HG03196 (cell line): Measurements from ENCODE around the gene COBL.

ENCODE experiments used
- ATAC-seq: cut with Tn5 transposase; IDR thresholded peaks from one replicate; pipeline ENCODE4 v1.9.1; 2021; ENCODE audit not compliant: unreplicated experiment

The COBL gene

DNA sequence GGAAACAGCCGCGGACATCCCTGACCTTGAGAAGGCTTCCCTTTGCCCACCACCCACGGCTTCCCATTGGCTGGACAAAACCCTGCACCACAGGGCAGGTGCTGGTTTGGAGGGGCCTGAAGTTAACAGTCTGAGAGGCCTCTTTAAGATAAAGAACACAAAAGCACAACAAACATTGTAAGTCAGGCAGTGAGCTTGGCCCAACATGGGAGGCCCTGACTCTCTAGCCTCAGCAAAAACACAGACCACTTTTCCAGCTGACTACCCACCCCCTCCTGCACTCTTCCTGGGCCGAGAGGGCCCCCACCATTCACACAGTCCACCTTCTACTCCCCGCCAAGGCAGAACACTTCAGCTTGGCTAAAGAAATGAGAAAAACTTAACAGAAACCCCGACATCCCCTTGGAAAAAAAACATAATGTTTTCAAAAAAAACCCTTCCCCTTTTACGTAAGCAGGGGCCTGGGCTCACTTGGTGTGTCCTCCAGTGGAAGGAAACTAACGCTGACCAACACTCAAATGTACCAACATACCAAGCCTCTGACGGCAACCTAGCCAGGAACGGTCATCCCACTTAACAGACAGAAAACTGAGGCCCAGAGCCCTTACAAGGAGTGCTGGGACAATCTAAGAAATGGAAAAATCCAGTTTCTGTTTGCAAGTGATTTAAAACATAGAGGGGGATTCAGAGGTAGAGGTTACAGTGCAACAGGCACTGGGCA is 80.9 kb downstream of the COBL start:
- ATAC-seq, result no peak

DNA sequence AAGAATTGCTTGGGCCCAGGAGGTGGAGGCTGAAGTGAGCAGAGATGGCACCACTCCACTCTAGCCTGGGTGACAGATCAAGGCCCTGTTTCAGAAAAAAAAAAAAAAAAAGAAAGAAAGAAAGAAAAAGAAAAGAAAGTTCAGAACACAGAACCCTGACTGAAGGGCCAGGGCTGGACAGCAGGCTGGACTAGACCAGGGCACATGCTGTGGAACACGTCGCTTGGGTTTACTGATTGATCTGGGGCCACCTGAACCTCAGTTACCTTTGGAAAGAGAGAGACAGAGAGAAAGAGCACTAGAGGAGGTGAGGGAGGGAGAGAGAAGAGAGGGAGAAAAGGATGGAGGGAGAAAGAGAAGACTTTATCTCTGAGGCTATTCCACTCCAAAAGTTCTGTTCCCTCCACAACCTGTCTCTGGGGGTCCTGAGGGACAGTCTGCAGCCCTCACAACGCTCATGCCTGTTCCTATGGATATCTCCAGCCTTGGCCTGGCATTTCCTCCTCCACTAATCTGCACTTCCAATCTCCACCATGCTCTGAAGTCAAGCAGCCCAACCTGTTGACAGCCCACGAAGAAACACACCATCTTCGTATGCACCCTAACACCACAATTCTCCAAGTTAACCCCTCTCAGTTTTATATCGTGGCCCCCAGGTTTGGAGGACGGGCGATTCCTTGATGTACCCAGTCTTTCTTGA is 81.8 kb downstream of the COBL start:
- ATAC-seq, result no peak

DNA sequence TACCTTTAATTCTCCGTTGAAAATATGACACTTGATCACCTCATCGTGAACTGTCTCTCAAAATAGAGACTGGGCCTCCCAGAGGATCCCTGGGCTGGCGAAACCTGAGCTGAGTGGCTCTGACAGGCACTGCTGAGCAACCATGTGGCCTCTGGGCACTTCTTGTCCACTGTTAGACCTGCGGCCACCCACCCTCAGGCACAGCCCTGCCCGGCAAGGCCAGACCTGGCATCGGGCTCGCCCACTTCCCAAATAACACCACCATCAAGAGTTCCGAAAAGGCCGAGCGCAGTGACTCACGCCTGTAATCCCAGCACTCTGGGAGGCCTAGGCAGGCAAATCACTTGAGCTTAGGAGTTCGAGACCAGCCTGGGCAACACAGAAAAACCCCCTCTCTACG is 82.5 kb downstream of the COBL start:
- no peak for ATAC-seq

DNA sequence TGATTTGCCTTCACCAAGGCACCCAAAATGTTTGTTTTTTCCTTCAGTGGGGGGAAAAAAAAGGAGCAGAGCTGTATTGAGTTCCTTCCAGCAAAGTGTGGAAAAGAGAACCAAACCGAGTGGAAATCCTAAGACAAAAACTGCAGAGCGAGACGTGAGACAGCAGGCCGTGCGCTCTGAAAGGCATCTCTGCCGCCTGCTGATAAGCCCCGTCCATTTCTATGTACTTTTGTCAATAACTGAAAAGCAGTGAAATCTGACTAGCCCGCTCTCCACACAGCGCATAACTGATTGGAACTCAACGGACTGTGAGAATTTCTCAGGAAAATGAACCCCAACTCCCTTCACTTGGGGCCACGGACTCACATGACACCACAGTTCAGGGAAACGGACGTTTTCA is 83.2 kb downstream of the COBL start:
- ATAC-seq, result no peak

DNA sequence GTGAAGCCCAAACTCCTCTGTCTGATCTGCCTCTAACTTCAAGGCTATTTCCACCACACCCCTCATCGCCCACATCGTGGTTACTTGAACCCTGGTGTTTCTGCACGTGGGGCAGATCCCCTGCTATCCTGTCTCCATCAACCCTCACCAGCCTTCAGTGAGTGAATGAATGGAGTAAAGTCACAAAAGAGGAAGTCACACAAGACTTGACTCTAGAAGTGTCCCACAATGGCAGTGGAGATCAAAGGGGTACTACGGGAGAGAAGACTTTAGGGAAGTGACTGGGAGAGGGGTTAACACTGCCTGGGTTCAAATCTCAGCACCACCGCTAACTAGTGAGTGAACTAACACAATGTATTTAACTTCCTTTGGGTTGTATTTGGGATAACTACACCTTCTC is 85.9 kb downstream of the COBL start:
- no peak for ATAC-seq

DNA sequence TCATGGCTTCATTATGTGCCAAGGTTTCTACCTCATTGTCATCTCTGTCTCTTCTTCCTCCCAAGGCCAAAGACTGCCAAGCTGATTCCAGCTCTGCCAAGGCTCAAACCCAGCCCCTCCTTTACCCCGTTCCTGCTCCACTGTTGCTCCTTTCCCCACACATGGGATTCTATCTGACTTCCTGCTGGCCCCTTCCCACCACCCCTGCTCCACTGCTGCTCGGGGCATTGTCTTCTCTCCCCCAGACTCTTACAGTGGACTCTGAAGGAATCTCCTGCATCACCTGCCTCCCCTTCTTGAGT is 86.3 kb downstream of the COBL start:
- no peak for ATAC-seq

DNA sequence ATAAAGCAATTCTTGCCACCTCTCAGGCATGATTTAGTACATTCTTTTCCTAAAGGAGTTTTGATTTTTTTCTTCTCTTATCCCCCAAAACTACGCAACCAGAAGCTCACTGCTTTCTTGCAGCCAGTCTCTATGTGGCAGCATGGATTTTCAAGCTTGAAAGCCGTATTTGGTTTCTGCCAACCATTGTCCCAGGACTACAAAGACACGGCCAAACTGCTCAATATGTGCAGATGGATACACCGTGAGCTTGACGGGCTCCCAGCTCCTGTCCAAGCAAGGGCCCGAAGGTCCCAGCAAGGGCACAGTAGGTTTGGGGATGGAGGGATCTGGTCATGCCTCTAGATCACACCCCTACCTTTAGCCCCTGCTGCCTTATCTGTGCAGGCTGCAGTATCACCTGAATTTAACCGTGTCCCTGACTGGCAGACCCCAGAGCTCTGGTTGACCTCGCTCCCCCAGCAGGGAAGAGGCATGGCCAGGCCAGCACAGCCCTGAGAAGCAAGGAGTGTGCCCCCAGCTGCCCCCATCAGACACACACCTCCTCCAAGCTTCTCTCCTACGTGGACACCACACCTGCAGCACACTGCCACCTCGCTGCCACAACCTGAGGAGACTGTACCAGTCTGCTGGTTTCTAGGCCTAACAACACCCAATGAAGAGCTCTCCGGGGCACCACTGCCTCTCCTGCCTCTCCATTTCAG is 86.8 kb downstream of the COBL start:
- no peak for ATAC-seq

DNA sequence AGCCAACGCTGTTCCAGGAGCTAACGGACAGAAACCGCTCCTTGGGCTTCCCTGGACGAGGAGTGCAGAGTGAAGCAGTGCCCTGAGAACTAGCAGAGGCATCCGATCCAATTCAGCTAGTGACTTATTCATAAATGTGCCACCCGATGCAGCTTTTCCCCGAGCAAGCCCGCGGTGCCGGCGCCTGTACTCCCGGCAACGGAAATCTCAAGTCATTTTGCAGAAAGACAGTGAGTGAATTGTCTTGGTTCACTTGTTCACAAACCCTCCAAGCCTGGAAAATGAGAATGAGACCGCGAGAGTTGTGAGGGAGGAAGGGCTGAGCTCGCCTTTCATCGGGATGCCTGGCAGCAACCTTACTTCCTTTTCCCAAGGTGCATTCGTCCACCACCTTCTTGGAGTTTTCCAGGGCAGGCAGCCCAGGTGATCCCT is 87.5 kb downstream of the COBL start:
- no peak for ATAC-seq

DNA sequence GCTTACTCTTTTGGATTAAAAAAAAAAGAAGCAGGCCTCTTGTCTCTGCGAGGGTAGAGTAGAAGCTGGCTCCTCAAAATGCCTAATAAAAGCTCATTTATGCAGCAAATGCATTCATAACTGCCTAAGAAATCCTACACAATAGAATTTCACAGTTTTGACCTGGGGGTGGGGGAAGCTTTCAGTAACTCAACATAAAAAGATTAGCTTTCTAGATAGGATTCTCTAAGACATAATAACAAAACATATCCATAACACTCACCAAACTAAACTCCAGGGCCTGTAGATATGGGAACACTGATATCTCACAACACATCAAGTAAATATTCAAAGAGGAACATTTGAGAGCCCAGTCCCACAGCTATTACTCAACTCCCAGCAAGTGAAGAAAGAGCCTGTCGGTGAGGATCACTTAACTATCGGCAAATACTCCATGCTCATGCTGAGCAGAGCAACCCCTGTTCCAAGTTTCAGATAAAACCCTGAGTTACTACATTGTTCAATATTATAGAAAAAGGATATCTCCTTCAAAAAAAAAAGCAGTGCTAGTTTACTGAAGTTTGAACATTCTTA is 88.1 kb downstream of the COBL start:
- ATAC-seq, result no peak

DNA sequence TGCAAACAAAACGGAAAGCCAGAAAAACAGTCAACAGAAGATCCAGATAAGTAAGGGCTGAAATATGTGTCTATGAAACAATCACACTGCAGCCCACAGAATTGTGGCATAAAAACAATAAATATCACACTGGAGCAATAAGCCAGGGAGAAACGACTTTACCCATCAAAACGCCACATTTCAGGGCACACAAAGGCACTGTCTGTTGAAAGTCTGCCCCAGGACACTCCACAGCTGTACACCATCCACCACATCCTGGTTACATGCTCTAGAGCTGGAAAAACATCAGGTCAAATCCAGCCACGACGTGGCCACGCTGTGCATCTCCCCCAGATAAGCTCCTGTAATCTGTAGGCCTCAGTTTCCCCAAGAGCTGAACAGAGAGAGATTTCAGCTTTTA is 88.7 kb downstream of the COBL start:
- no peak for ATAC-seq

DNA sequence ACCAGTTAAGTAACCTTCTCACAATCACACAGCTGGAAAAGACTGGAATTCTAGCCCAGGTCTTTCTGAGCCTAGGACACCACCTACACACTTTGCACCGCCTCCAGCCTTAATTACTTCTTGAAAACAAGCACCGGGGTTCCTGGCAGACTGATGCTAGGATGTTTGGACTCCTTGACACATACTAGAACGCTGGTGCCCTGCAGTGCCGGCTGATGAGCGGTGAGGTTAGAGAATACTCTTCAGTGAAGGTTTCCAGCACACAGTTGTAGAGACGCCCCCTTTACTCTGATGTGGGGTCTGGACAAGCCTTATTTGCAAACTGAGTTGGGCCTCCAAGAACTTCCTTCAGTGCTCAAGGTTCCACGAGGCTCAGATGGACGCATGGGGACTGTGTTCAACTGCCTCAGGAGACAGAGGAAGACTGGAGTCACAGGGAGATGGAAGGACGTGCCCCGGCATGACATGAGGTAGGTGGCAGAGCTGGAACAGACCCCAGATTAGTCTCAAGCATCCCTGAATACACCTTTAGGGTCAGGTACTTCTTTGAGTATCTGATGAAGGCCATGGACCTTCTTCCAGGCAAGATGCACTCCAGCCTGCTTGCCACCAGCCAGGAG is 89.6 kb downstream of the COBL start:
- no peak for ATAC-seq

DNA sequence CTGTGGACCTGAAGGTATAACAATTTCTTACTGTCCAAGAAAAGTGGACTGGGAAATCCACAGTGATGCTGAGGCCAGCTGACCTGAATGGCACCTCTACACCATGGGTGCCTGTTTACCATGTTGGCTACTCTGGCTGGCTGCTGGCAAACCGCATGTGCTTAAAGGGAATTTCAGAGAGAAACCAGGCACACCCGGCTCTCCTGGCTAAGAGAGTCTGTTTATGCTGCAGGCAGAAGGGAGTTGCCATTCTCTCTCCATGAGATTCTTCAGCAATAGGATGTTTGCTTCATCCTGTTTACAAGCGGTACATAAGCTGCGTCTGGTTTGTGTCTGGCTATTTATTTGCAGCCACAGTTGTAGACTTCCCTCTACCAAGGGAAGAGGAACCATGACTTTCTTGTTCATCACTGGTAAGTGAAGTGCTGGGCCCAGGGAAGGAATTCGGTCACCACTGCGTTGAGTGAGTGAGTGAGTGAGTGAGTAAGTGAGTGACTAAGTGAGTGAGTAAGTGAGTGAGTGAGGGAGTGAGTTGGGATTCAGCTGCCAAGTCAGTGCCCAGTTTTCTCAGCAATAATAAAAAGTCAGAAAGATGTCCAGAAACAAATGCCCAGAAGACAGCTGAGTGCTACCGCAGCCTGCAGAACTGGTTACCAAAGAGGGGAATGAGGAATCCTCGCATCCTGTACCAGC is 90.4 kb downstream of the COBL start:
- ATAC-seq, result no peak

DNA sequence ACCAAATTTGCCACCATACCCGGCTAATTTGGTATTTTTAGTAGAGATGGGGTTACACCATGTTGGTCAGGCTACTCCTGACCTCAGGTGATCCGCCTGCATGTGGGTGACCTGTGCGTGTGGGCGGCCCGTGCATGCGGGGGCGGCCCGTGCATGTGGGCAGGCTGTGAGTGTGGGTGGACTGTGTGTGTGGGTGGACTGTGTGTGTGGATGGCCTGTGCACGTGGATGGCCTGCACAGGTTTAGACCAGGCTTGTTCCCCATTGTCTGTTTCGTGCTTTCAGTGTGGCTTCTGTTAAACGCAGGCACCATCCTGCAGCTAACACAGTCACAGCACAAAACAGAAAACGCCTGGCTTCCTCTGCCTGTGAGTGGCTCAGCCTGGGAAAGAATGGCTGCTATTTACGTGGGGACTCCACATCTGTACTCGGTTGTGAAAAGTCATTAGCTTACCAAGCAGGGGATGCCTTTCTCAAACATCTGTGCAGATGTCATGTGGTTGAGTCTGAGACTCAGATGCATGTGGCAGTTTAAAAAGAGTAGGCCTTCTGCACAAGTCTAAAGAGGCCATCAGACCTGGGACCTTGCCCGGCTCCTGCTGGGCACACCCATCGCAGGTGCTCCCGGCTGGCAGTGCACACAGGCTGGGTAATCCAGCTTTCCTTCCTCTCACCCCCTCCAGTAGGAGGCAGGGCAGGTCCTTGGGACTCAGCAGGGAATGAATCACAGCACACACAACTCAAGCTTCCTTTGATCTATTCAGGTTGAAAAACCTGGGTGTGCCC is 91.6 kb downstream of the COBL start:
- no peak for ATAC-seq

DNA sequence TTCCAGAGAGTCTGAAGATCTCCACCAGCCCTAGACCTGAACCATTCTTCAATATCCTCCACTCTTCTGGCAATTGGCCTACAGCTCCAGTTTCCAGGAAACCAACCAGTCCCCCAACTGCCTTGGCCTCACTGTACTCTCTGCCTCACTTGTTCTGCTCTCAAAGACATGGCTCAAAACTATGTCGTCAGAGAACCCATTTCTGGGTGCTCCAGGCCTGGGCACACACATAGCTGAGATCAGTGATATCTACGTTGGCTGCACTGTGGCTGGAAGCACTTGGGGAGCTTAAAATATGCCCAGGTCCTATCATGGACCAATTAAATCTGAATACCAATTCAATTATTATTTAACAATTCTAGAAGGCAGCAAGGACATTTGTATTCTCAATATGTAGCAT is 93.1 kb downstream of the COBL start:
- ATAC-seq, result no peak

DNA sequence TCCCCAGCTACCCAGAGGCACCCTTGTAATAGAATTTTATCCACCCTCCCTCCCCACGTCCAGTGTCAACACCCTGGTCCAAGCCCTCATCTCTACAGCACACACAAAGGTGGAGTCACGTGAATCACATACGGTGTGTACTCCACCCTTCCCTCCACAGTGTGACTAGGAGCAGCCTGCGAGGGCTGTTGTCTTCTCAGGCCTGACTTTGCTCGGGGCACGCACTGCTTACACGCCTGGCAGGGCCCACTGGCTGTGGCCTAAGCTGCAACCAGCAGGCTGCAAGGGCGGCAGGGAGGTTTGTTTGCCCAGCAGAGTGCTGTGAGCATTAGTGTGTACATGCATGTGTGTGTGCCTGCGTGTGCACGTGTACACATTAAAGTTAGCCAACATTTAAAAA is 93.7 kb downstream of the COBL start:
- ATAC-seq, result no peak

DNA sequence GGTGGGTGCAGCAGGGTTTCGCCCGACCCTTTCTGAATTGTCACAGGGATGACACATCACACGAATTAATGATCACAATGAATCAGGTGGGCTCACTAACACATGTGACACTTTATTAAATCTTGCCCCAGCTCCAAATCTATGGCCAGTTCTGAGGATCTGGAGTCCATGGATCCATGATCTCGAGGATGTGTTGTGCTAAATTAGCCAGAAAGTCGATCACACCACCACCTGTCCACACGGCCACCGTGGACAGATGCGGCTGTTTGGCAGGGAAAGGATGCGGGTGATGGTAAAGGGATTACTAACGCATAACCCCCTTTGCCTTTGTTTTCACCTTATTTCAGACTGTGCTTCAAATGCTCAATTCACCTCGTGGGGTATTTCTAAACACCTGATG is 96.4 kb downstream of the COBL start:
- no peak for ATAC-seq

DNA sequence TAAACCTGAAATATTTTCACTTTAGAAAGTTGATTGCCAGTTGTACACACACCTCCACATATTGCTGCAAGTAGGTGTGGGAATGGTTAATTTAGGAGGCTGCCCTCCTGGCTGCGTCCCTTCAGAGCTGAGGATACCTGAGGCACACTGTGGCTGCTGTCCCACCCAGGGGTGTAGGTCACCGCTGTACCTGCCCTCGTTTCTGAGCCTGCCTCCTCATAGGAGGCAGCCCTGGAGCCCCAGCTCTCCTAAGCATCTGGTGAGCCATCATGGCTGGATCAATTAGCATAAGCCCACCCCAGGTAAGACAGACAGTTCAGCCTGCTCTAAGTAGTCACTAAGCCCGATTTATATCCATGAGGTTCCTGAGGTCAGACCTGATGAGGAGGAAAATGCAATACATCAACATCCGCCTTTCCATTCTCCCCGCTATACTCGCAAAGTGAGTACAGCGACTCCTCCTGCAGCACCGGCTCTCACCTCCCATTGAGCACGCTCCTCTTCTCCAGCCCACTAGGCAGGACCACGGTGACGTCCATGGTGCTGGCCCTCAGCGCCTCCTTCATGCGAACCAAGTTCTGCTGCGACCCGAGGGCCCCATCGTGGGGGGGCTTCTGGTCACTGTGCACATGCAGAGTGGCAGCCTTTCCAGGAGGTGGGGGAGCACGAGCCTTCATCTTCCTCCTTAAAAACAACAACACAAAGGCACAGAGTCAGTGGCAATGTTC is 97.2 kb downstream of the COBL start:
- no peak for ATAC-seq

DNA sequence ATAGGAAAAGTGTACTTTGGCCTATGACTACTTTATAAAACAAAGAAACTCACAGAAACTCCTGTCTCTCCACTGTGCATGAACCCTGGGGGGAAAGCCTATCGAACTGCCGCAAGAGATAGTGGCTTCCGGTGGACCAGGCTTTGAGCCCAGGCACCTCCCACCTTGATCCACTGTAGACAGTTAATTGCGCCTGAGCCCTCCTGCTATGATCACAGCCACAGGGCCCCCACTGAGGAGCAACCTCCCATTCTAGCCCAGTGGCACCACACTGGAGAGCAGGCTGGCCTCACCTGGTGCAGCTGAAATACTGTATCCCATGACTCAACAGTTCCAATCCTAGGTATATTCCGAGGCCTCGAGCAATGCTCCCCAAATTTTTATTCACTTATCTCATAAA is 98.8 kb downstream of the COBL start:
- no peak for ATAC-seq

DNA sequence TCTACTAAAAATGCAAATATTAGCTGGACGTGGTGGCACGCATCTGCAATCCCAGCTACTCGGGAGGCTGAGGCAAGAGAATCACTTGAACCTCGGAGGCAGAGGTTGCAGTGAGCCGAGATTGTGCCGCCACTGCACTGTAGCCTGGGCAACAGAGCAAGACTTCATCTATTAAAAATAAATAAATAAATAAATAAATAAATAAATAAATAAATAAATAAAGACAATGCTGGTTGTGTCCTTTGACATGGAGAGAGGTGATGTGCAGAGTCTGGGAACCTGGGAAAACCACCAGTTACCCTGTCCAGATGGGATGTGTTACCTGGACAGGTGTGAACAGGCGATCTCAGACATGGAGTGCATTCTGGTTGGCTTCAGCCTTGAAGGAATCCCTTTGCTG is 102.5 kb downstream of the COBL start:
- ATAC-seq, result no peak

DNA sequence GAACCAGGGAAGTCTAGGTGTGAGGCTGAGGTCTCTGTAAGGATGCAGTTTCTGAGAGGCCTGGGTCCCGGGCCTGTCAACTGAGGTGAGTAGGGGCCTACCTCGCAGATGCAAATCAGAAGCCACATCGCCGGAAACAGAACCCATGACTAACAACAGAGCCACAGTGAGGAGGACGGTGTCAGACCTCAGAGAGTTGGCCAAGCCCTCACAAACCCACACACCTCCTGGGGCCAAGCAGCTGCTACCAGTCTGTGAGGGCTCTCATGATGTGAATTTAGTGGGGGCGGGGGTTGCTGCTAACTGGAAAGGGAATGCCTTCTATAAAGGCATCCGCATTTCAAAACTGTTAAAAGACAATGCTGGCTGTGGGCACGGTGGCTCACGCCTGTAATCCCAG is 103.0 kb downstream of the COBL start:
- no peak for ATAC-seq
